MCF 10A (cell line): ENCODE results near the gene C1orf210. TPM values are rescaled to one million over a fixed set of nuclear protein-coding genes. Genes with fewer than 3 reads are reported as not detected.
A peak's percentile ranks its signal among the peaks of the same experiment; 100 is the strongest.

Source experiments
- BruUV-seq: library from RNA; stranded (reverse); fragments of 400-500 nt; replicated peaks from 2 replicates; lab custom pipeline; 2021; lab: Mats Ljungman, UMichigan
- CTCF ChIA-PET: fragments of 300-600 bp; sonication (Branson Sonifier 250); formaldehyde crosslinking; extraction: SDS; loops from one replicate; lab custom pipeline; 2021; ENCODE audit warnings: antibody characterized with exemption, inconsistent platforms; lab: Yijun Ruan, JAX
- POLR2A ChIA-PET: fragments of 300-600, 350-650 bp; sonication (Branson Sonifier 250); formaldehyde crosslinking; extraction: SDS; loops from one replicate; lab custom pipeline; 2020; ENCODE audit warnings: antibody characterized with exemption, inconsistent platforms; lab: Yijun Ruan, JAX
- DNase-seq: peaks from one replicate; pipeline ENCODE4 v3.0.0-alpha.2; 2018; ENCODE audit not compliant: unreplicated experiment
- H3K27ac Mint-ChIP-seq: one replicate; pipeline ENCODE4 v1.8.0; 2022; ENCODE audit warnings: mild to moderate bottlenecking, low read depth, mixed read lengths; ENCODE audit not compliant: unreplicated experiment
- H3K27me3 Mint-ChIP-seq: one replicate; pipeline ENCODE4 v1.8.0; 2022; ENCODE audit warnings: mixed read lengths; ENCODE audit not compliant: insufficient read depth, unreplicated experiment
- H3K36me3 Mint-ChIP-seq: one replicate; pipeline ENCODE4 v1.8.0; 2022; ENCODE audit warnings: mild to moderate bottlenecking, moderate library complexity, mixed read lengths; ENCODE audit not compliant: insufficient read depth, unreplicated experiment
- H3K4me1 Mint-ChIP-seq: one replicate; pipeline ENCODE4 v1.8.0; 2022; ENCODE audit warnings: mixed read lengths; ENCODE audit not compliant: insufficient read depth, unreplicated experiment
- H3K4me3 Mint-ChIP-seq: one replicate; pipeline ENCODE4 v1.8.0; 2022; ENCODE audit warnings: mild to moderate bottlenecking, moderate library complexity, mixed read lengths; ENCODE audit not compliant: unreplicated experiment
- H3K9me3 Mint-ChIP-seq: one replicate; pipeline ENCODE4 v1.8.0; 2022; ENCODE audit warnings: mixed read lengths; ENCODE audit not compliant: unreplicated experiment
- intact Hi-C: fragments of 100-400 bp; cut with micrococcal nuclease; formaldehyde crosslinking; loops from 2 replicates; pipeline ENCODE4 v1.14.1; 2022
- total RNA-seq: library from RNA; stranded (reverse); gene quantifications from 2 replicates; pipeline ENCODE4 v1.2.3, GENCODE V29; 2022
- TF ChIP-seq, protein P1 (sequence below): fragments of 200-600 bp; IDR thresholded peaks from one replicate; pipeline ENCODE4 v1.8.0; 2022; ENCODE audit warnings: antibody characterized with exemption, mild to moderate bottlenecking; ENCODE audit not compliant: unreplicated experiment

The C1orf210 gene
- total RNA-seq, 1 experiment from 2014 or later, result 1.6 TPM

DNA sequence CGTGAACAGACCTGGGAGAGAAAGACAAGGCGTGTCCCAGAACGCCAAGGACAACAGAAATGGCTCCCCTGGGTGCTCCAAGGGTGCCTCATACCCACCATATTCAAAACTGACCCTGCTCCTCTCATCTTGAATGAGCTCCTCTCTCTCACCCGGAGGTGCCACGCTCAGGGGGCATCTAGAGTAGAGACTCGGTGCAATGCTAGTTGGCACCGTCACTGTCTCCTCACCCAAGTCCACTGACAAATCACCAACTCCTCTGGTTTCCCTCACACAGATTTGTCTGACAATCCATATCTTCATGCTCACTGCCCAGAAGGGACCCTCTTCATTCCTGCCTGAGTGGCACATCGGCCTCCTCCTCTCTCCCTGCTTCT is 10.6 kb downstream of the C1orf210 start:
- intact Hi-C loops, result no loop called here
- Mint-ChIP-seq H3K36me3 (no peaks in the 10 kb centered on the region), H3K4me1 (peaks cover 9% of the 10 kb centered on the region), H3K27me3 (peaks cover 11% of the 10 kb centered on the region), H3K27ac (no peak overlapping the region), H3K9me3 (no peaks in the 10 kb centered on the region), H3K4me3 (no peak overlapping the region)
- TF ChIP-seq, protein P1, sequence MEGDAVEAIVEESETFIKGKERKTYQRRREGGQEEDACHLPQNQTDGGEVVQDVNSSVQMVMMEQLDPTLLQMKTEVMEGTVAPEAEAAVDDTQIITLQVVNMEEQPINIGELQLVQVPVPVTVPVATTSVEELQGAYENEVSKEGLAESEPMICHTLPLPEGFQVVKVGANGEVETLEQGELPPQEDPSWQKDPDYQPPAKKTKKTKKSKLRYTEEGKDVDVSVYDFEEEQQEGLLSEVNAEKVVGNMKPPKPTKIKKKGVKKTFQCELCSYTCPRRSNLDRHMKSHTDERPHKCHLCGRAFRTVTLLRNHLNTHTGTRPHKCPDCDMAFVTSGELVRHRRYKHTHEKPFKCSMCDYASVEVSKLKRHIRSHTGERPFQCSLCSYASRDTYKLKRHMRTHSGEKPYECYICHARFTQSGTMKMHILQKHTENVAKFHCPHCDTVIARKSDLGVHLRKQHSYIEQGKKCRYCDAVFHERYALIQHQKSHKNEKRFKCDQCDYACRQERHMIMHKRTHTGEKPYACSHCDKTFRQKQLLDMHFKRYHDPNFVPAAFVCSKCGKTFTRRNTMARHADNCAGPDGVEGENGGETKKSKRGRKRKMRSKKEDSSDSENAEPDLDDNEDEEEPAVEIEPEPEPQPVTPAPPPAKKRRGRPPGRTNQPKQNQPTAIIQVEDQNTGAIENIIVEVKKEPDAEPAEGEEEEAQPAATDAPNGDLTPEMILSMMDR, result no peak
- CTCF ChIA-PET, result interaction anchor here (0.6 kb wide), 1 partner anchor 1650 kb away, joined by 3 read pairs; no protein-coding TSS in a partner anchor
- no peak for DNase-seq
- BruUV-seq, result no TSS peak
- POLR2A ChIA-PET, result no interaction called here

DNA sequence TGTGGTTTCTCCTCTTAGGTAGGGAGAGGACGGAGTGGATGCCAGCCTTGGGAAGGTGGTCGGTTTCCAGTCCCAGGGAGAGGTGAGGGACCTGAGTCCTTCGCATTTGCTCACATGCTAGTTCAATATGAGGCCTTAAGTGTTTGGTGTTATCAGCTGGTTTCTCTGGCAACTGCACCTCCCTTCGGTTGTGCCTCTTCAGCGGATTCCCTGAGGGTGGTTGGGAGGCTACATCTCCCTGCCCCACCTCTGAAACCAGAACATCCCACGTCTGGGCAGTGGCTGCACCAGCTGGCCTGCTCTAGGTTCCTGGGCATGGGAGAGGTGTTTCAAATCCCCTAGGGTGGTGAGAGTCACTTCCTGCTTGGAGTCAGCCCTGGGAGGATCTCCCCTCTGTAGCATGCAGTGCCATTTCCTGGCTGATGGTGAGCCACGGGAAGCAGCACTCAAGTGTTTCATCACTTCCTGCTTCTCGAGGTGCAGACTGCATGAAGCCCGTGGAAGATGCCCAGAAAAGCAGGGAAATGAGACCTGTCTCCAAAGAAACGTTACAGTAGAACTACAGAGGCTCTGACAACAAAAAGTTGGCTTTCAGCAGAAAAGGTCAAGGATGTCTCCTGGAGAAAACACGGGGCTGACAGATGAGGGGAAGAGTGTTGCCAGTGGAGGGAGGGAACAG is 11.1 kb downstream of the C1orf210 start:
- BruUV-seq, result no TSS peak
- no peaks in the 10 kb centered on the region for H3K36me3 Mint-ChIP-seq
- H3K27me3 Mint-ChIP-seq, result peaks cover 11% of the 10 kb centered on the region
- H3K27ac Mint-ChIP-seq, result no peak overlapping the region
- peak; percentile 24 for DNase-seq
- CTCF ChIA-PET, result interaction anchor here (0.6 kb wide), 1 partner anchor 1650 kb away, joined by 3 read pairs; no protein-coding TSS in a partner anchor
- POLR2A ChIA-PET, result no interaction called here
- H3K9me3 Mint-ChIP-seq, result no peaks in the 10 kb centered on the region
- TF ChIP-seq, protein P1, result no peak
- H3K4me1 Mint-ChIP-seq, result peaks cover 9% of the 10 kb centered on the region
- no peak overlapping the region for H3K4me3 Mint-ChIP-seq
- intact Hi-C loops, result no loop called here

GRCh38 chr1:43273708-43274107 is 11.7 kb downstream of the C1orf210 start:
- POLR2A ChIA-PET, result no interaction called here
- BruUV-seq, result no TSS peak
- Mint-ChIP-seq H3K4me3 (no peak overlapping the region), H3K27me3 (peaks cover 11% of the 10 kb centered on the region), H3K9me3 (no peaks in the 10 kb centered on the region), H3K27ac (no peak overlapping the region), H3K4me1 (peaks cover 9% of the 10 kb centered on the region), H3K36me3 (no peaks in the 10 kb centered on the region)
- TF ChIP-seq, protein P1, result no peak
- no peak for DNase-seq
- intact Hi-C loops, result no loop called here
- CTCF ChIA-PET, result no interaction called here

DNA sequence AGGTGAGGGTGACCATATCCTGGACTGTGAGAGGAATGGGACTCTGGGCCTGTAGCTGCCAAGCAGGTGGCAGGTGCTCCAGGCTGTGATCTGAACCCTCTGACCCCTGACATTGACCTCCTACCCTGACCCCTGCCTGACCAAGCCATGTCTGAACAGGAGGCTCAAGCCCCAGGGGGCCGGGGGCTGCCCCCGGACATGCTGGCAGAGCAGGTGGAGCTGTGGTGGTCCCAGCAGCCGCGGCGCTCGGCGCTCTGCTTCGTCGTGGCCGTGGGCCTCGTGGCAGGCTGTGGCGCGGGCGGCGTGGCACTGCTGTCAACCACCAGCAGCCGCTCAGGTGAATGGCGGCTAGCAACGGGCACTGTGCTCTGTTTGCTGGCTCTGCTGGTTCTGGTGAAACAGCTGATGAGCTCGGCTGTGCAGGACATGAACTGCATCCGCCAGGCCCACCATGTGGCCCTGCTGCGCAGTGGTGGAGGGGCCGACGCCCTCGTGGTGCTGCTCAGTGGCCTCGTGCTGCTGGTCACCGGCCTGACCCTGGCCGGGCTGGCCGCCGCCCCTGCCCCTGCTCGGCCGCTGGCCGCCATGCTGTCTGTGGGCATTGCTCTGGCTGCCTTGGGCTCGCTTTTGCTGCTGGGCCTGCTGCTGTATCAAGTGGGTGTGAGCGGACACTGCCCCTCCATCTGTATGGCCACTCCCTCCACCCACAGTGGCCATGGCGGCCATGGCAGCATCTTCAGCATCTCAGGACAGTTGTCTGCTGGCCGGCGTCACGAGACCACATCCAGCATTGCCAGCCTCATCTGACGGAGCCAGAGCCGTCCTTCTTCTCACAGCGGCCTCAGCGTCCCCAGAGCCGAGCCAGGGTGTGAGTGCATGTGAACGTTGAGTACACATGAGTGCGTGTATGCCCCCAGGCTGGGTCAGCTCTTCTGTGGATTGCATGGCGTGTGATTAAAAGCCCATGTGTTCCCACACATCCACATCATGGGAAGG is 12.5 kb downstream of the C1orf210 start:
- no peak overlapping the region for H3K27ac Mint-ChIP-seq

More for the DNA sequence above, 12.5 kb downstream of the C1orf210 start:
- POLR2A ChIA-PET, result no interaction called here
- TF ChIP-seq, protein P1, result no peak
- Mint-ChIP-seq H3K9me3 (no peaks in the 10 kb centered on the region), H3K4me3 (no peak overlapping the region), H3K36me3 (no peaks in the 10 kb centered on the region), H3K4me1 (peaks cover 9% of the 10 kb centered on the region), H3K27me3 (peaks cover 11% of the 10 kb centered on the region)
- CTCF ChIA-PET, result interaction anchor here (0.5 kb wide), 1 partner anchor 29 kb away, joined by 3 read pairs; no protein-coding TSS in a partner anchor
- BruUV-seq, result no TSS peak
- DNase-seq, result no peak
- intact Hi-C loops, result no loop called here
